Measurements from ENCODE around the gene FGF2.
"Not testable (repeated sequence)": the region's sequence is repeated elsewhere in the genome, so short reads cannot be mapped to it uniquely, and the experiment has no call there.

Gene FGF2

GRCh38 chr4:122826553-122827257 lies at the start of gene FGF2:
FGF2 (plus strand) TSS chr4:122826831; CDS start chr4:122827175, 344 bp downstream.
- no peak for DNase-seq

DNA sequence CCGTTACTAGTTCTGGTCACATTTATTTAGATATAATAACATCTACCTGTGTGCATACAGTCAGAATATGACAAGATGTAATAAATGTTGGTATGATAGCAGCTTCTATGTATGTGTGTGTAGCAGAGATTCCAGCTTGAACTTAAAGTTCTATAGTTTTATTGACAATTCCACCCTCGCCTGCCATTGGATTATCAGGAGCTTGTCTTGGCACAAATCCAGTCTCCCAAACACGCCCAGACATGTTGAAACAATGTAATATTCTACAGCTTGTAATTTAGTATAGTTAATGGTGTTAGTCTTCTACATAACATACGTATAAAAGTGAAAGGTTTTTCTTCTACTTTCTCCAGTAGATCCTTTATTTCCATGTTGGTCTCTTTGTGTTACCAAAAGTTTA lies 49.7 kb upstream of the FGF2 start:
- DNase-seq = no peak

DNA sequence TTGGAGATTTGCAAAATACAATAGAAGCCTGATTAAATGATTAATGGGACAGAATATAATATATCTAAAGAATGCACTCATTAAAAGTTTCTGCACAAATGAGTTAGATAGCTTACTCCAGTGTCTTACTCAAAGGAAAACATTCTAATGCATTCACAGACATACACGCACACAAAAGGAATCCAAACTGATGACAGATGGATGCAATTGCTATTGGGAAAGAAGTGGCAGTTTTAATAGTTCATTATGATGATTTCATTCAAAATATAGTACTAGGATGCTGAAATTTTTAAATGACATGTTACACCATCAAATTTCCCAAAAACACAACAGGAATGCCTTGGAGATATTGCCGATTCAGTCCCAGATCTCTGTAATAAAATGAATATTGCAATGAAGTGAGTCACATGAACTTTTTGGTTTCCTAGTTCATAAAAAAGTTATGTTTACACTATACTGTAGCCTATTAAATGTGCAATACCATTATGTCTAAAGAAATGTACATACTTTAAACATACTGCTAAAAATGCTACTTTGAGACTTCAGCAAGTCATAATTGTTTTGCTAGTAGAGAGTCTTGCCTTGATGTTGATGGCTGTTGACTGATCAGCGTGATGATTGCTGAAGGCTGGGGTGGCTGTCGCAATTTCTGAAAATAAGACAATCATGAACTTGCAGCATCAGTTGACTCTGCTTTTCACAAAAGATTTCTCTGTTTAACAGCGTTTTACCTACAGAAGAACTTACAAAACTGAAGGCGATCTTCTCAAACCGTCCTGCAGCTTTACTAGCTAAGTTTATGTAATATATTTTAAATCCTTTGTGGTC lies 48.6 kb upstream of the FGF2 start:
- no peak for DNase-seq

GRCh38 chr4:122781486-122781885 lies 45.1 kb upstream of the FGF2 start:
- DNase-seq = no peak

DNA sequence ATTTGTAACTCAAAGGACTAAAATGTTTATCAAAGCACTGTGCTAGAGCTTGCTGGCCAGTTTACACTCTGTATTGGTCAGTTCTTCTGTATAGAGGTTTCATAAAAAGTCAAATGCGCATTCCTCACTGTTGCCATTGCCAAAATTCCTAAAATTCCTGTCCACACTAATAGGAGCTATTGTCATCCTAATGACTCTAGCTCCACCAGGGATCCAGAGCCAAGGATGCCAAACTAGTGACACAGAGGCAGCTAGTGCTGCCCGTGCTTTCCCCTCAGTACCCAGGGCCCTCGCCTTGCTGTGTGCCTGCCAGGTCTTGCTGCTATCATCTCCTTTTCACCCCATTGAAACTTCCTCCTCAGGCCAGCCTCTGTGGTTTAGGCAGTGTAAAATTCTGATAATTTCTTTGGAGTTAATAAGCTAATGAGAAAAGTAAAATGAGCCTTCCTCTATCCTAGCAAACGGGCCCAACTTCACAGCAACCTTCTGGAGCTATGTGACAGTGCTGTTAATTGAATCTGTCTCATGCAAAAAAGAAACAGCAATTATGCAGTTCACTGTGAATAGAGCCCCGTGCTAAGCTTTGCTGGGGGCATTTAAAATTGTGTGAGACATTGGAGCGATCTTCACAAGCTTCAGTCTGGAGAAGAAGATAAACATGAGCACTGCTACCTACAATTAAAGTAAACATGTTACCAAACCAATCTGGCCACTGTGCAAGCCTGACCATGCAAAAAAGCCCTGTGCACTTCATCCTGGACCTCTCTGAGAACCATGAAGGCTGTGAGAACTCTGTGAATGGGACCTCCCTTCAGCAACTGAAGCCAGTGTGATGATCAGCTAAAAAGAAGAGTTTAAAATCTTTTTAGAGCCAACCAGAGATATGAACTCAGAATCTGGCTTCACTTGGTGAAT lies 43.1 kb upstream of the FGF2 start:
- DNase-seq = no peak

GRCh38 chr4:122784261-122784660 lies 42.4 kb upstream of the FGF2 start:
- no peak for DNase-seq

- no peak for DNase-seq
These were observed 41.5 kb upstream of the FGF2 start for GRCh38 chr4:122785099-122785498.

DNA sequence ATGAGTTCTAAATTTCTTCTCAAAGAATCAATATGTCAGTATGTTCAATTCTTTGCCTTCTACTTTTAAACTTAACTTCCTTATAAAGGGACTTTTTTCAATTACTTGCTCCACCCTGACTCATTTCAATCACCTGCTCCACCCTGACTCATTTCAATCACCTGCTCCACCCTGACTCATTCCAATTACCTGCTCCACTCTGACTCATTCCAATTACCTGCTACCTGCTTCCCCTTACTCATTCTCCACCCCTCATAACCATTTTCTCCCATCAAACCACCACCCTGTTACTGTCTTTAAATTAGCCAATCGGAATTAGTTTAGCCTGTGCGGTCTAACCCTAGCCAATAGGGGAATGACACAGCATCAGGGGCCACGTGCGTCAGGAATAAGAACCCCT lies 40.3 kb upstream of the FGF2 start:
- DNase-seq = not testable (repeated sequence)

DNA sequence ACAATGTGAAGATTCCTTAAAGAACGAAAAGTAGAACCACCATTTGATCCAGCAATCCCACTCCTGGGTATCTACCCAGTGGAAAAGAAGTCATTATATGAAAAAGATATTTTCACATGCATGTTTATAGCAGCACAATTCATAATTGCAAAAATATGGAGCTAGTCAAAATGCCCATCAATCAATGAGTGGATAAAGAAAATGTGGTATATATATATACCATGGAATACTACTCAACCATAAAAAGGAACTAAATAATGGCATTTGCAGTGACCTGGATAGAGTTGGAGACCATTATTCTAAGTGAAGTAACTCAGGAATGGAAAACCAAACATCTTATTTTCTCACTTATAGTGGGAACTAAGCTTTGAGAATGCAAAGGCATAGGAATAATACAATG lies 39.7 kb upstream of the FGF2 start:
- not testable (repeated sequence) for DNase-seq

GRCh38 chr4:122787940-122788339 lies 38.7 kb upstream of the FGF2 start:
- no peak for DNase-seq

GRCh38 chr4:122788935-122789334 lies 37.7 kb upstream of the FGF2 start:
- no peak for DNase-seq

DNA sequence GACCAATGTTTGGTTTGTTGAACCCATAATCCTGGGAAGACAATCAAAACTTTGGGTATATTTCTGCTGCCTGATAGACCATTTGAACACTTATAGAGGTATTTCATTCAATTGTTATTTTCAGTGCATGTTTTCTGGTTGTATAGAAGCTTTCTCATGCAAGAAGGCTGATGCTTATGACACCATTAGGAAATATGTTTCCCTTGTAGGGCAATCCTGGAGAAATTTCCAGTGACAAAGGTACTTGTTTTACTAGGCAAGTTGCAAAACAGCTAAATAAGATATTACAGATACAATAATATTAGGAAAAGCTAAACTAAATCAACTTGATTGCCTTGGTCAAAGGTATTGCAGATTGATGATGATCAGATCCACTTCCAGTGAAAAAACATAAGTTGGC lies 32.8 kb upstream of the FGF2 start:
- DNase-seq = no peak

DNA sequence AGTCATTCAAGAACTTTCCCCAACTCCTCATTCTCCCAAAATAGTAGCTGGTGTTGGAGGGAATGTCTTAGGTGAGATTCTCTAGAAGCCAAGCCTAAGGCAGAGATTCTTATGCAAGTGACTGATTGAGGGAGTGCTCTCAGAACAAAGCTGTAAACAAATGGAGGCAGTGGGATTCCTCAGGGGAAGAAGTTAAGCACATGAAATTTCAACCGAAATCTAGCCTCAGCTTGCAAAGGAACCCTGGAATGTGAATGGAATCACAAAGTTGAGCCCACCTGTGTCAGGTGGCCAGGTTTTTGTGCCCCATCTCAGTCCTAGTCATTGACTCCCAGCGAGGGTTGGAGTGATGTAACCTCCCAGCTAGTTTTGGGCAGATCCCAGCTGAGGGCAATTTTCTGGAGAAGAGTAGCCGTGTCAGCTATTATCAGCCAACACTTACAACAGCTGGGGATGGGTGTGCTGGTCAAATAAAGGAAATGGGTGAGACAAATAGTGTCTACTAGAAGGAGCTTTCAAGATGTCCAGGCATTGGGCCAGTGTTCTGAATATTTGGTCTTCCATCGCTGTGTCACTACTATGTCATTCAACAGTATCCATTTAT lies 29.7 kb upstream of the FGF2 start:
- no peak for DNase-seq

DNA sequence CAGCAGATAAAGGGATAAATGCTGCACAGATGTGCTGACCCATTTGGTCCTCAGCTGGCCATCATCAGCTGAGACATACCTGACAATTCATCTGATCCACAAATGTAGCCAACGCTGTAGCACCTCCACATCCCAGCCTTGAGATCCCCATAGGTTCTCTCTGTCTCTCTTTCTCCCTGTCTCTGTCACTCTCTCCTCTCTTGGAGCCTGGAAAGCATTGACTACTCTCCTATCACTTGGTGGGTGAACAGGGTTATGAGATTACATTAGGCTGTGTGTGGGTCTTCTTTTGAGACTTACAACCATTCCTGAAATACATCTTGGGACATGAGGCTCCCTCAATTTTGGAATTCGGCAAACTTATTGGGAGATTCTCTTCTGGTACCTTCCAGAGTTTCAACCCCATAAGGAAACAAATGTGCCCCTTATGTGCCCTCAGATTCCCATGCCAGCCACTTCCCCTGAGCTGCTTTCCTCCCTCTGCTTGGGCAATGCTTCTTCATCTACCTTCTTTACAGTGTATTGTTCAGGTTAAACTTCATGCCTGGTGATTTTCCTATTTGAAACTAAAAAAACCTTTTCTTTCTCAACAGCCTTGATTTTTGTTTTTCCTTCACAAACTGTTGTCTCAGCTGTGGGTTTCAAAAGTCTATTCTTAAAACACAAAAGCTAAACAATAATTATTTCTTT lies 29.1 kb upstream of the FGF2 start:
- no peak for DNase-seq

DNA sequence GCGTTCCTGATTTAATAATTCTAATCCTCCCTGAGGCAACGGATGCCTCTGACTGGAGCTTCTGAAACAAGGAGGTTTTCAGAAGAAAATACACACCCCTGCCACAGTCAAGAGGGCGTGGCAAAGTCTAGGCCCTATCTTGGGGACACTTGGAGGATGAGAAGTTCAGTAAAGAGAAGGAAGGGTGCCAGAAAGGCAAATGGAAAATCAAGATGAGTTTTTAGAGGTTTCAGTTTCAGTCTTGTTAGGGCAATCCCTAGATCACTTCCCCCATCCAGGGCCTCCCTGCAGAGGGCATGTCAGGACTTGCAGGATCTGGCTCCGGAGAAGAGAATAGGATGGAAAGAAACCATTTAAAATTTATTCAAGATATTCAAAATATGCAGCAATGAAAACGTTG lies 28.5 kb upstream of the FGF2 start:
- no peak for DNase-seq

DNA sequence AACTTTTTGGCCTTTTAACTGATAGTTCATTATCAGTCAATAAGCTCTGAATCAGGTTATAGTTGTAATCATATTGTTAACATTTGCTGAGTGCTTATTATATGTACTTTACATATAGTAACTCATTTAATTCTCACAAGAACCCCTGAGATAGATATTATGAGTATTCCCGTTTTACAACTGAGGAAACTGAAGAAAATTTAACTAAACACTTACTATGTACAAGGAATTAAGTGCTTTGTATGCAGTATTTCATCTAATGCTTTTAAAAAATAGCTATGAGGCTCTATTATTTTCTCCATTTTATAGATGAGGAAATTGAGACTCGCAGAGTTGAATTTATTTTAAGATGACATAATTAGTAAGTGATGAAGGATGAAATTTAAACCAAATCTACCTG lies 27.7 kb upstream of the FGF2 start:
- no peak for DNase-seq

- no peak for DNase-seq
These were observed 22.8 kb upstream of the FGF2 start for GRCh38 chr4:122803788-122804208.

DNA sequence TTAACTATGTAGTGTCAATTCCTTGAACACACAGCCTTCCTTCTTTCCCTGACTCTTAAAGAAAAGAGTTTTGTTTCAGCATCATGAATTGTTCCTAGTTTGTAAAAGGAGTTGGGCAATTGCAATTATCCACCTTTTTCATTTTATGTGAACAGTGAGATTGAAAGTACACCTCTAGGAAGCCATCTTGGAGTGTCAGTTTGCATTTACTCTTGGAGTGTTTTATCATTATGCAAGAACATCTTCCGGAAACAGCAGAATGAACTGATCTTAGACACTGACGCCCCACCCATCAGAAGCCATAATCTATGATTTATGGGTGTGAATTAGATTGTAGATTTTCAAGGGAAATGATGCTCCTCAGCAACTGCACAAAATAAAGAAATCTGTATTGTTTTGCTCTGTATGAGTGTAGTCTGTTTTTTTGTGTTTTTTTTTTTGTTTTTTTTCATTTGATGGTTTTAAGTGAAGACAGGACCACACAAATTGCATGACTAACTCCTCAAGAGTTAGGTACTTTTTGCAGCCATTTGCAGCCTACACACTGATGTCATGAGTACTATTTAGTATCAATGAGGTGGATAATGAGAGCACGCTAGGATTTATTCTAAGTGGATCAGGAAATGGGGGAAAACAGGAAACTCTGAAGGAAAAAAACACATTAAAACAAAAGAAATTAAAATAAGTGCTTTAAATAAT lies 19.5 kb upstream of the FGF2 start:
- no peak for DNase-seq

GRCh38 chr4:122810669-122811068 lies 16.0 kb upstream of the FGF2 start:
- no peak for DNase-seq

DNA sequence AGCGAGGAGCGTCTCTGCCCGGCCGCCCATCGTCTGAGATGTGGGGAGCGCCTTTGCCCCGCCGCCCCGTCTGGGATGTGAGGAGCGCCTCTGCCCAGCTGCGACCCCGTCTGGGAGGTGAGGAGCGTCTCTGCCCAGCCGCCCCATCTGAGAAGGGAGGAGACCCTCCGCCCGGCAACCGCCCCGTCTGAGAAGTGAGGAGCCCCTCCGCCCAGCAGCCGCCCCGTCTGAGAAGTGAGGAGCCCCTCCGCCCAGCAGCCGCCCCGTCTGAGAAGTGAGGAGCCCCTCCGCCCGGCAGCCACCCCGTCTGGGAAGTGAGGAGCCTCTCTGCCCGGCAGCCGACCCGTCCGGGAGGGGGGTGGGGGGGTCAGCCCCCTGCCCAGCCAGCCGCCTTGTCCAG lies 14.8 kb upstream of the FGF2 start:
- not testable (repeated sequence) for DNase-seq

DNA sequence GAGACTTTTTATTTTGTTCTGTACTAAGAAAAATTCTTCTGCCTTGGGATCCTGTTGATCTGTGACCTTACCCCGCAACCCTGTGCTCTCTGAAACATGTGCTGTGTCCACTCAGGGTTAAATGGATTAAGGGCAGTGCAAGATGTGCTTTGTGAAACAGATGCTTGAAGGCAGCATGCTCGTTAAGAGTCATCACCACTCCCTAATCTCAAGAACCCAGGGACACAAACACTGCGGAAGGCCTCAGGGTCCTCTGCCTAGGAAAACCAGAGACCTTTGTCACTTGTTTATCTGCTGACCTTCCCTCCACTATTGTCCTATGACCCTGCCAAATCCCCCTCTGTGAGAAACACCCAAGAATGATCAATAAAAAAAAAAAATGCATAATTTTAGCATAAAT lies 13.8 kb upstream of the FGF2 start:
- DNase-seq = not testable (repeated sequence)

DNA sequence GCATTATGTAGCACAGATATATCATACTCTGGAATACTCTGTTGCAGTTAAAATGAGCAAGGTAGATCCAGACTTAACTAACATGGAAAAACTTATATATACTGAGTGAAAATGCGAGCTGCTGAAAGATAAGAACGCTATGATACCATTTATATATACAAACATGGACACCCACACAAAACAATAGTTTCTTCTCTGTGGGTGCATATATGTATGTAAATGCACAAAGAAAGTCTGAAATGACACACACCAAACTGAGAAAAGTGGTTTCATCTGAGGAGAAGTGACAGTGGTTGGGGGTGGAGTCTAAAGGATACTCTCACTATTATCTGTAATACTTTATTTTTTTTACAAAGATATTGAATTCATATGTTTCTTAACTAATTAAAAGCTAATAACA lies 12.2 kb upstream of the FGF2 start:
- no peak for DNase-seq

Measured in NCI-H524 treated with DMSO at 0.1 percent for 48 hours (cell line).